SK-N-SH (cell line): ENCODE results near the gene SNX8. TPM values are rescaled to one million over a fixed set of nuclear protein-coding genes. Genes with fewer than 3 reads are reported as not detected.

ENCODE experiments used
- CTCF ChIA-PET: fragments of 300-600, 350-600 bp; formaldehyde crosslinking; extraction: SDS; loops from one replicate; lab custom pipeline; 2021; lab: Yijun Ruan, JAX
- POLR2A ChIA-PET: fragments of 350-600 bp; sonication (Branson Sonifier 250); formaldehyde crosslinking; extraction: SDS; loops from one replicate; lab custom pipeline; 2020; ENCODE audit warnings: antibody characterized with exemption, inconsistent platforms; lab: Yijun Ruan, JAX
- DNase-seq: peaks from one replicate; pipeline ENCODE4 v3.0.0; 2012
- H2AFZ ChIP-seq: fragments of 200-600 bp; sonication (generic); 2 replicates; pipeline ENCODE4 v1.8.1; 2016; ENCODE audit warnings: antibody characterized with exemption, mild to moderate bottlenecking, low read depth
- H3F3A ChIP-seq: fragments of 200-600 bp; sonication (generic); replicated peaks from 2 replicates; pipeline ENCODE3; 2016; ENCODE audit warnings: antibody characterized with exemption, mild to moderate bottlenecking; ENCODE audit not compliant: insufficient read depth
- H3K27ac ChIP-seq, 2 experiments: fragments of 200-500 bp in 1 of 2; fragments of 200-600 bp in 1 of 2; sonication (Bioruptor generic) in 1 of 2; sonication (generic), shearing (Covaris generic) in 1 of 2; 2 replicates each; pipeline versions ENCODE4 v1.5.1 to v1.6.1; 2014 to 2016; ENCODE audit warnings: low read depth in 2 of 2, inconsistent platforms in 1 of 2, low read length in 1 of 2, mild to moderate bottlenecking in 1 of 2, mixed read lengths in 1 of 2
- H3K27me3 ChIP-seq: fragments of 200-600 bp; sonication (generic), shearing (Covaris generic); 2 replicates; pipeline ENCODE4 v1.6.1; 2016; ENCODE audit warnings: mixed run types; ENCODE audit not compliant: insufficient read depth
- H3K36me3 ChIP-seq, 2 experiments: fragments of 200-500 bp in 1 of 2; fragments of 200-600 bp in 1 of 2; sonication (Bioruptor generic) in 1 of 2; sonication (generic) in 1 of 2; replicated peaks in 1 of 2; 2 replicates each; pipeline versions ENCODE3 to v1.5.1; 2014 to 2016; ENCODE audit warnings: low read length in 1 of 2, mild to moderate bottlenecking in 1 of 2; ENCODE audit not compliant: insufficient read depth in 2 of 2, control insufficient read depth in 1 of 2
- H3K4me1 ChIP-seq, 2 experiments: fragments of 200-500 bp in 1 of 2; fragments of 200-600 bp in 1 of 2; sonication (Bioruptor generic) in 1 of 2; sonication (generic), shearing (Covaris generic) in 1 of 2; 2 replicates each; pipeline versions ENCODE4 v1.5.1 to v1.6.1; 2014 to 2016; ENCODE audit warnings: low read depth in 1 of 2, low read length in 1 of 2, mixed run types in 1 of 2; ENCODE audit not compliant: insufficient read depth in 2 of 2, control insufficient read depth in 1 of 2
- H3K4me2 ChIP-seq: fragments of 200-600 bp; sonication (generic), shearing (Covaris generic); 2 replicates; pipeline ENCODE4 v1.6.1; 2017; ENCODE audit warnings: mixed run types
- H3K4me3 ChIP-seq, 2 experiments: fragments of 200-500 bp in 1 of 2; fragments of 200-600 bp in 1 of 2; sonication (Bioruptor generic) in 1 of 2; sonication (generic), shearing (Covaris generic) in 1 of 2; 2 replicates each; pipeline versions ENCODE4 v1.5.1 to v1.8.1; 2014 to 2016; ENCODE audit warnings: low read depth in 2 of 2, inconsistent platforms in 1 of 2, low read length in 1 of 2, mild to moderate bottlenecking in 1 of 2, mixed read lengths in 1 of 2, moderate library complexity in 1 of 2
- H3K79me2 ChIP-seq: fragments of 200-600 bp; sonication (generic); 2 replicates; pipeline ENCODE4 v1.8.1; 2017; ENCODE audit warnings: mild to moderate bottlenecking; ENCODE audit not compliant: insufficient read depth
- H3K9ac ChIP-seq: fragments of 200-600 bp; sonication (generic); 2 replicates; pipeline ENCODE4 v1.6.1; 2017; ENCODE audit warnings: mixed run types
- H3K9me2 ChIP-seq: fragments of 200-600 bp; sonication (generic); 2 replicates; pipeline ENCODE4 v1.6.1; 2017; ENCODE audit warnings: mixed run types
- H3K9me3 ChIP-seq: fragments of 200-600 bp; sonication (generic); 2 replicates; pipeline ENCODE4 v1.6.1; 2017; ENCODE audit warnings: mixed run types, mild to moderate bottlenecking, moderate library complexity
- H4K20me1 ChIP-seq: fragments of 200-600 bp; sonication (generic); 2 replicates; pipeline ENCODE4 v1.6.1; 2017; ENCODE audit warnings: mild to moderate bottlenecking, mixed run types; ENCODE audit not compliant: insufficient read depth
- CHD2 ChIP-seq: fragments of 150-350 bp; IDR thresholded peaks from 2 replicates; pipeline ENCODE4 v1.6.1; 2018; ENCODE audit warnings: low read length; ENCODE audit not compliant: partially characterized antibody
- EP300 ChIP-seq, 2 experiments: IDR thresholded peaks; 2 replicates each; pipeline versions ENCODE4 v1.4.0 to v1.6.1; 2012; ENCODE audit warnings: borderline replicate concordance in 1 of 2, low read depth in 1 of 2, low read length in 1 of 2
- FOSL2 ChIP-seq: IDR thresholded peaks from 2 replicates; pipeline ENCODE4 v1.4.0; 2012; ENCODE audit warnings: low read depth, mild to moderate bottlenecking, moderate library complexity, borderline replicate concordance
- FOXJ3 ChIP-seq: sonication (generic); formaldehyde crosslinking; IDR thresholded peaks from 2 replicates; pipeline ENCODE4 v1.5.1; 2020; ENCODE audit warnings: mild to moderate bottlenecking, missing genetic modification reagents
- GABPA ChIP-seq: IDR thresholded peaks from 2 replicates; pipeline ENCODE4 v1.4.0; 2012; ENCODE audit warnings: low read depth, mild to moderate bottlenecking
- GATA2 ChIP-seq: sonication (generic); formaldehyde crosslinking; IDR thresholded peaks from 2 replicates; pipeline ENCODE4 v1.5.0; 2020; ENCODE audit warnings: mild to moderate bottlenecking, missing genetic modification reagents
- JUND ChIP-seq: IDR thresholded peaks from 2 replicates; pipeline ENCODE4 v1.4.0; 2012
- MXI1 ChIP-seq: IDR thresholded peaks from 2 replicates; pipeline ENCODE4 v1.6.1; 2012; ENCODE audit warnings: mild to moderate bottlenecking, low read depth, low read length, improper control_type of control experiment
- NRF1 ChIP-seq: IDR thresholded peaks from 2 replicates; pipeline ENCODE4 v1.6.1; 2012; ENCODE audit warnings: low read depth, mild to moderate bottlenecking, low read length
- RCOR1 ChIP-seq: fragments of 150-350 bp; IDR thresholded peaks from 2 replicates; pipeline ENCODE4 v1.6.1; 2017; ENCODE audit warnings: antibody characterized with exemption, low read length
- RFX5 ChIP-seq: IDR thresholded peaks from 2 replicates; pipeline ENCODE4 v1.6.1; 2012; ENCODE audit warnings: mild to moderate bottlenecking, improper control_type of control experiment, low read length
- SIN3A ChIP-seq: IDR thresholded peaks from 2 replicates; pipeline ENCODE4 v1.6.1; 2012; ENCODE audit warnings: low read depth, mild to moderate bottlenecking, low read length, moderate library complexity, borderline replicate concordance
- SMC3 ChIP-seq: IDR thresholded peaks from 2 replicates; pipeline ENCODE4 v1.6.1; 2012; ENCODE audit warnings: low read depth, low read length, improper control_type of control experiment
- TCF12 ChIP-seq: IDR thresholded peaks from 2 replicates; pipeline ENCODE4 v1.4.0; 2012
- YY1 ChIP-seq: IDR thresholded peaks from 2 replicates; pipeline ENCODE4 v1.4.0; 2012; ENCODE audit warnings: low read depth, mild to moderate bottlenecking
- WGBS: methylation state at CpG from one replicate; pipeline ENCODE4 v1.1.6; 2017; ENCODE audit warnings: low lambda C conversion rate; 5-methylcytosine and 5-hydroxymethylcytosine counted together
- polyA plus RNA-seq, 3 experiments: library from polyadenylated mRNA; depleted of rRNA; stranded (reverse); fragments of >200 nt; gene quantifications; 2 replicates each; pipeline ENCODE4 v1.2.3, GENCODE V29; 2012
- TF ChIP-seq, protein P1 (sequence below): fragments of 150-350 bp; IDR thresholded peaks from 2 replicates; pipeline ENCODE4 v1.6.1; 2016; ENCODE audit warnings: mild to moderate bottlenecking, low read depth, low read length
- TF ChIP-seq, protein P2 (sequence below): IDR thresholded peaks from 2 replicates; pipeline ENCODE4 v1.4.0; 2012; ENCODE audit warnings: low read depth, borderline replicate concordance
- TF ChIP-seq, protein P3 (sequence below): fragments of 200-600 bp; sonication (generic); IDR thresholded peaks from 2 replicates; pipeline ENCODE4 v1.6.1; 2017; ENCODE audit warnings: antibody characterized with exemption, mild to moderate bottlenecking, moderate library complexity
- TF ChIP-seq, protein P4 (sequence below): IDR thresholded peaks from 2 replicates; pipeline ENCODE4 v1.4.0; 2012; ENCODE audit warnings: low read depth, borderline replicate concordance

SNX8 gene
- polyA plus RNA-seq, 1 of the 3 experiments (the other 2 are of a cell fraction) = 20.6 TPM

DNA sequence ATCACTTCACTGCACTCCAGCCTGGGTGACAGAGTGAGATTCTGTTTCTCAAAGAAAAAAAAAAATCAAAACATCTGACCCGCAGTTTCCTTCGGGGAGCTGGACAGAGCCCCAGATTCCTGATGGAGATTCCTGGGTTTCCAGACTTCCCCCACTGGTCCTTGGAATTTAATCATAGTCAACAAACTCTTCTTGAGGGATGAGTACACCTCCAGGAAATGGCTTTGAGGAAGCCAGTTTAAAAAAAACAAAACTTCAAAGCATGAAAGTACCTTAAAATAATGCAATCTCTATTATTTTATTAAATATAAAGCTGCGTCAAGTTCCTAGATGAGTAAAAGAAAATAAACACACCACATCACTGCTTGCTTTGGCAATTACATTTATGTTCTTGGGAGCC lies 80.3 kb downstream of the SNX8 start:
- H3K4me3 ChIP-seq = no peak overlapping the region
- no peak overlapping the region for H3K9ac ChIP-seq
- H3F3A ChIP-seq = peaks cover 30% of the 10 kb centered on the region
- no peaks in the 10 kb centered on the region for H3K9me3 ChIP-seq
- no peak for DNase-seq
- ChIA-PET POLR2A (interaction anchor here (0.6 to 0.7 kb wide), 3 partner anchors 25 to 416 kb away, joined by 3 read pairs; no protein-coding TSS in a partner anchor), CTCF (interaction anchor here (1.5 kb wide), 1 partner anchor 8 kb away, joined by 4 read pairs; the partner anchor contains the start of genes MRM2 and NUDT1)
- 89% methylated on average over 3 of the region's 3 CpGs for WGBS
- peak overlapping the region in 1 of 2 experiments; percentile 10; a peak in 1 of 4 replicates for H3K27ac ChIP-seq
- no peaks in the 10 kb centered on the region for H3K9me2 ChIP-seq
- H3K4me2 ChIP-seq = no peak overlapping the region
- no peaks in the 10 kb centered on the region for H3K27me3 ChIP-seq
- peaks cover 0 to 32% of the 10 kb centered on the region in 2 experiments; a peak in 1 of 4 replicates for H3K4me1 ChIP-seq
- H3K36me3 ChIP-seq = peaks cover 55 to 57% of the 10 kb centered on the region in 2 experiments
- H3K79me2 ChIP-seq = peaks cover 66% of the 10 kb centered on the region
- H2AFZ ChIP-seq = no peak overlapping the region
- H4K20me1 ChIP-seq = no peaks in the 10 kb centered on the region
- no peak for TF ChIP-seq MXI1
- no peak for TF ChIP-seq JUND
- no peak for TF ChIP-seq SIN3A
- TF ChIP-seq RFX5 = no peak
- no peak for TF ChIP-seq FOXJ3 (CRISPR knock-in tag)
- TF ChIP-seq, protein P1, sequence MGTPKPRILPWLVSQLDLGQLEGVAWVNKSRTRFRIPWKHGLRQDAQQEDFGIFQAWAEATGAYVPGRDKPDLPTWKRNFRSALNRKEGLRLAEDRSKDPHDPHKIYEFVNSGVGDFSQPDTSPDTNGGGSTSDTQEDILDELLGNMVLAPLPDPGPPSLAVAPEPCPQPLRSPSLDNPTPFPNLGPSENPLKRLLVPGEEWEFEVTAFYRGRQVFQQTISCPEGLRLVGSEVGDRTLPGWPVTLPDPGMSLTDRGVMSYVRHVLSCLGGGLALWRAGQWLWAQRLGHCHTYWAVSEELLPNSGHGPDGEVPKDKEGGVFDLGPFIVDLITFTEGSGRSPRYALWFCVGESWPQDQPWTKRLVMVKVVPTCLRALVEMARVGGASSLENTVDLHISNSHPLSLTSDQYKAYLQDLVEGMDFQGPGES = no peak
- TF ChIP-seq, protein P2, sequence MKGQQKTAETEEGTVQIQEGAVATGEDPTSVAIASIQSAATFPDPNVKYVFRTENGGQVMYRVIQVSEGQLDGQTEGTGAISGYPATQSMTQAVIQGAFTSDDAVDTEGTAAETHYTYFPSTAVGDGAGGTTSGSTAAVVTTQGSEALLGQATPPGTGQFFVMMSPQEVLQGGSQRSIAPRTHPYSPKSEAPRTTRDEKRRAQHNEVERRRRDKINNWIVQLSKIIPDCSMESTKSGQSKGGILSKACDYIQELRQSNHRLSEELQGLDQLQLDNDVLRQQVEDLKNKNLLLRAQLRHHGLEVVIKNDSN = no peak
- TF ChIP-seq GABPA = no peak
- TF ChIP-seq RCOR1 = no peak
- TF ChIP-seq GATA2 (CRISPR knock-in tag) = no peak
- no peak for TF ChIP-seq YY1
- TF ChIP-seq SMC3 = no peak

DNA sequence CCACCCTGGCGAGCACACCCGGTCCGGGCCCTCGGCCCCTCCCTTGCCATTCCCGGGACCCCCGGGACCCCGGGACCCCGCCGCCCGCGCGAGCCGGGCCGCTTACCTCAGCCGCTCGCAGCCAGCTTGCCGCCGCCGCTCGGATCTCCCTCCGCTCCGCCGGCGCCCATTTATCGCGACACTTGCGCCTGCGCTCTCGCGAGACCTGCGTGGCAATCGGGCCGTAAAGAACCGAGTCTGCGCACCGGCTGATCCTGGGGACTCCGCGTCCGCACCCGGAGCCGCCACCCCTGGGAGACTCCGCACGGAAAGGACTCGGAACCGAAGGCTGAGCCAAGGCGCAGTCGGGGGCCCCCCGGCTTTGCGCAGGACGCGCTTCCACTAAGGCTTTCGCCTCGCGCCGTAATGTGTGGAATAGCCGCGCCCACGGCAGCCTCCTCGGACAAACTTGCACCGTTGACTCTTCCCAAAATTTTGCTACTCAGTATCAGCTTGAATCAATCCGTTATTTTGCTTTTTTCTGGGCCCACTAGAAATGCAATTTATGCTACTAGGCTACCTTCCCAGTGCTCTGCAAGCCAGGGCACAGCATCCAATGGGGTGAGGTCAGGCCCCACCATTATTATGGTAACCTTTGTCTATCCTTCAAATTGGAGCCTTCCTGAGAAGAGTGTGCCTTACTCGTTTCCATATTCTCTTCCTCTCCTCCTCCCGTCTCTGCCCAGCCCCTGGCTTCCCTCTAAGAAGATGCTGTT lies 81.3 kb downstream of the SNX8 start, which contains the start of gene MAD1L1:
Gene MAD1L1, minus strand, starts transcription at position 180 of the 755 bp plus-strand sequence. CDS start 2,812 bp downstream, outside the sequence.
- WGBS = 1% methylated on average over 55 of the region's 63 CpGs
- peak within 1 kb of the TSS; percentile 34 to 81 for H3K27ac ChIP-seq
- no peaks in the 10 kb centered on the region for H3K27me3 ChIP-seq
- CTCF ChIA-PET = interaction anchor here (0.7 to 1.5 kb wide), 7 partner anchors 9 to 647 kb away, joined by 3 to 5 read pairs (median 3); partner anchors contain the start of genes MRM2 and NUDT1
- POLR2A ChIA-PET = interaction anchor here (0.6 to 2.9 kb wide), 3 partner anchors 9 to 149 kb away, joined by 3 to 12 read pairs (median 3); partner anchors contain the start of genes MRM2 and NUDT1
- H4K20me1 ChIP-seq = no peaks in the 10 kb centered on the region
- H3K4me1 ChIP-seq = peaks cover 0 to 32% of the 10 kb centered on the region in 2 experiments; a peak in 1 of 4 replicates
- peaks cover 50 to 53% of the 10 kb centered on the region in 2 experiments for H3K36me3 ChIP-seq
- DNase-seq = peak; percentile 98
- peak within 1 kb of the TSS; percentile 72 to 93 for H3K4me3 ChIP-seq
- H3F3A ChIP-seq = peaks cover 30% of the 10 kb centered on the region
- H3K79me2 ChIP-seq = peaks cover 72% of the 10 kb centered on the region
- H3K9me2 ChIP-seq = no peaks in the 10 kb centered on the region
- peak within 1 kb of the TSS; percentile 67 for H2AFZ ChIP-seq
- H3K4me2 ChIP-seq = peak within 1 kb of the TSS; percentile 94
- no peaks in the 10 kb centered on the region for H3K9me3 ChIP-seq
- H3K9ac ChIP-seq = peak within 1 kb of the TSS; percentile 94
- TF ChIP-seq, protein P3, sequence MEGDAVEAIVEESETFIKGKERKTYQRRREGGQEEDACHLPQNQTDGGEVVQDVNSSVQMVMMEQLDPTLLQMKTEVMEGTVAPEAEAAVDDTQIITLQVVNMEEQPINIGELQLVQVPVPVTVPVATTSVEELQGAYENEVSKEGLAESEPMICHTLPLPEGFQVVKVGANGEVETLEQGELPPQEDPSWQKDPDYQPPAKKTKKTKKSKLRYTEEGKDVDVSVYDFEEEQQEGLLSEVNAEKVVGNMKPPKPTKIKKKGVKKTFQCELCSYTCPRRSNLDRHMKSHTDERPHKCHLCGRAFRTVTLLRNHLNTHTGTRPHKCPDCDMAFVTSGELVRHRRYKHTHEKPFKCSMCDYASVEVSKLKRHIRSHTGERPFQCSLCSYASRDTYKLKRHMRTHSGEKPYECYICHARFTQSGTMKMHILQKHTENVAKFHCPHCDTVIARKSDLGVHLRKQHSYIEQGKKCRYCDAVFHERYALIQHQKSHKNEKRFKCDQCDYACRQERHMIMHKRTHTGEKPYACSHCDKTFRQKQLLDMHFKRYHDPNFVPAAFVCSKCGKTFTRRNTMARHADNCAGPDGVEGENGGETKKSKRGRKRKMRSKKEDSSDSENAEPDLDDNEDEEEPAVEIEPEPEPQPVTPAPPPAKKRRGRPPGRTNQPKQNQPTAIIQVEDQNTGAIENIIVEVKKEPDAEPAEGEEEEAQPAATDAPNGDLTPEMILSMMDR = no peak
- TF ChIP-seq GATA2 (CRISPR knock-in tag) (no peak), EP300 (IDR thresholded peaks at IDR 0.05; ENCODE audit: borderline replicate concordance in 1 of 2, low read depth in 1 of 2, low read length in 1 of 2) (0 out of 4 replicates have a peak, but pooled peaks of 1 of the 2 experiments have one; percentile 20), GABPA (no peak), CHD2 (peak; percentile 100), NRF1 (peak; percentile 65), TCF12 (no peak), RCOR1 (no peak; the same call in none of the 2 replicates), FOXJ3 (CRISPR knock-in tag) (0 out of 2 replicates have a peak, but pooled peaks have one; percentile 34), FOSL2 (no peak)
- TF ChIP-seq, protein P4, sequence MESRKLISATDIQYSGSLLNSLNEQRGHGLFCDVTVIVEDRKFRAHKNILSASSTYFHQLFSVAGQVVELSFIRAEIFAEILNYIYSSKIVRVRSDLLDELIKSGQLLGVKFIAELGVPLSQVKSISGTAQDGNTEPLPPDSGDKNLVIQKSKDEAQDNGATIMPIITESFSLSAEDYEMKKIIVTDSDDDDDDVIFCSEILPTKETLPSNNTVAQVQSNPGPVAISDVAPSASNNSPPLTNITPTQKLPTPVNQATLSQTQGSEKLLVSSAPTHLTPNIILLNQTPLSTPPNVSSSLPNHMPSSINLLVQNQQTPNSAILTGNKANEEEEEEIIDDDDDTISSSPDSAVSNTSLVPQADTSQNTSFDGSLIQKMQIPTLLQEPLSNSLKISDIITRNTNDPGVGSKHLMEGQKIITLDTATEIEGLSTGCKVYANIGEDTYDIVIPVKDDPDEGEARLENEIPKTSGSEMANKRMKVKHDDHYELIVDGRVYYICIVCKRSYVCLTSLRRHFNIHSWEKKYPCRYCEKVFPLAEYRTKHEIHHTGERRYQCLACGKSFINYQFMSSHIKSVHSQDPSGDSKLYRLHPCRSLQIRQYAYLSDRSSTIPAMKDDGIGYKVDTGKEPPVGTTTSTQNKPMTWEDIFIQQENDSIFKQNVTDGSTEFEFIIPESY = peak; percentile 100
